Thoracic aorta (tissue), 2 donors: Measurements from ENCODE around the gene LRIT1. TPM values are rescaled to one million over a fixed set of nuclear protein-coding genes. Genes with fewer than 3 reads are reported as not detected.

Source experiments
- ATAC-seq: fragments of 150-250 bp; one replicate; pipeline ENCODE4 v1.8.0; 2017; ENCODE audit warnings: low read depth; ENCODE audit not compliant: insufficient number of reproducible peaks, low FRiP score
- DNase-seq: peaks from one replicate; pipeline ENCODE4 v3.0.0-alpha.2; 2020; ENCODE audit warnings: low spot score
- H3K27ac ChIP-seq, 2 donors: fragments of 200-600 bp; sonication (generic); 1 replicate in 1 of 2; 2 replicates in 1 of 2; pipeline ENCODE4 v1.5.1; 2016; ENCODE audit warnings: mild to moderate bottlenecking in 2 of 2, moderate library complexity in 2 of 2
- H3K27me3 ChIP-seq: fragments of 200-600 bp; sonication (generic); replicated peaks from 2 replicates; pipeline ENCODE4 v1.6.0; 2016; ENCODE audit warnings: mild to moderate bottlenecking; ENCODE audit not compliant: insufficient read depth
- H3K36me3 ChIP-seq: fragments of 200-600 bp; sonication (generic); one replicate; pipeline ENCODE4 v1.5.1; 2016
- H3K4me1 ChIP-seq, 2 donors: fragments of 200-600 bp; sonication (generic); 1 replicate in 1 of 2; 2 replicates in 1 of 2; pipeline versions ENCODE4 v1.5.1 to v1.6.0; 2016; ENCODE audit warnings: low read depth in 2 of 2, mild to moderate bottlenecking in 1 of 2; ENCODE audit not compliant: control insufficient read depth in 1 of 2
- H3K4me3 ChIP-seq: fragments of 200-600 bp; sonication (generic); 2 replicates; pipeline ENCODE4 v1.5.1; 2016; ENCODE audit warnings: mild to moderate bottlenecking
- H3K9me3 ChIP-seq: fragments of 200-600 bp; sonication (generic); 2 replicates; pipeline ENCODE4 v1.5.1; 2016
- CTCF ChIP-seq: fragments of 200-600 bp; sonication (generic); IDR thresholded peaks from one replicate; pipeline ENCODE4 v1.5.1; 2019; ENCODE audit warnings: antibody characterized with exemption
- total RNA-seq, 2 donors: library from RNA; depleted of rRNA; stranded (reverse); fragments of >200 nt; gene quantifications; one replicate each; pipeline versions ENCODE4 v1.1.0 to v1.2.3, GENCODE V29; 2016

LRIT1 gene
- total RNA-seq, 2 donors from 2014 or later, result not detected

- Histone ChIP-seq H3K27me3 (no peaks in the 10 kb centered on the region), H3K36me3 (no peaks in the 10 kb centered on the region), H3K9me3 (no peaks in the 10 kb centered on the region), H3K4me1 (peaks cover 6 to 14% of the 10 kb centered on the region in 2 donors), H3K27ac (no peak overlapping the region), H3K4me3 (no peak overlapping the region)
- DNase-seq (no peak), ATAC-seq (no peak)
- no peak for TF ChIP-seq CTCF
Observed at GRCh38 chr10:84191106-84191505, 50.2 kb downstream of the LRIT1 start.

- H3K27ac ChIP-seq, result no peak overlapping the region
Observed at GRCh38 chr10:84190621-84191020, 50.7 kb downstream of the LRIT1 start.

GRCh38 chr10:84188815-84189214 lies 52.5 kb downstream of the LRIT1 start:
- H3K4me1 ChIP-seq, result no peaks in the 10 kb centered on the region

More at GRCh38 chr10:84190621-84191020, 50.7 kb downstream of the LRIT1 start:
- no peak for TF ChIP-seq CTCF
- Histone ChIP-seq H3K36me3 (no peaks in the 10 kb centered on the region), H3K4me3 (no peak overlapping the region), H3K9me3 (no peaks in the 10 kb centered on the region), H3K4me1 (peaks cover 6 to 14% of the 10 kb centered on the region in 2 donors), H3K27me3 (no peaks in the 10 kb centered on the region)
- no peak for ATAC-seq
- DNase-seq, result no peak

GRCh38 chr10:84185526-84186175 lies 55.7 kb downstream of the LRIT1 start:
- no peaks in the 10 kb centered on the region for H3K36me3 ChIP-seq
- no peaks in the 10 kb centered on the region for H3K4me1 ChIP-seq
- no peaks in the 10 kb centered on the region for H3K27me3 ChIP-seq
- DNase-seq, result no peak
- no peak for TF ChIP-seq CTCF
- H3K4me3 ChIP-seq, result no peak overlapping the region
- ATAC-seq, result no peak
- H3K27ac ChIP-seq, result no peak overlapping the region
- no peaks in the 10 kb centered on the region for H3K9me3 ChIP-seq

More at GRCh38 chr10:84188815-84189214, 52.5 kb downstream of the LRIT1 start:
- H3K27ac ChIP-seq, result no peak overlapping the region
- H3K27me3 ChIP-seq, result no peaks in the 10 kb centered on the region
- H3K4me3 ChIP-seq, result no peak overlapping the region
- DNase-seq, result no peak
- no peak for ATAC-seq
- no peak for TF ChIP-seq CTCF
- no peaks in the 10 kb centered on the region for H3K36me3 ChIP-seq
- no peaks in the 10 kb centered on the region for H3K9me3 ChIP-seq

GRCh38 chr10:84184517-84184916 lies 56.8 kb downstream of the LRIT1 start:
- Histone ChIP-seq H3K36me3 (no peaks in the 10 kb centered on the region), H3K27me3 (no peaks in the 10 kb centered on the region), H3K9me3 (no peaks in the 10 kb centered on the region), H3K4me3 (no peak overlapping the region), H3K27ac (no peak overlapping the region), H3K4me1 (no peaks in the 10 kb centered on the region)
- no peak for TF ChIP-seq CTCF
- ATAC-seq, result no peak
- DNase-seq, result no peak
